Measurements from ENCODE around the gene SYNJ2. TPM values are rescaled to one million over a fixed set of nuclear protein-coding genes. Genes with fewer than 3 reads are reported as not detected.

The SYNJ2 gene
- total RNA-seq, 1 experiment from 2014 or later, result 29.1 TPM

DNA sequence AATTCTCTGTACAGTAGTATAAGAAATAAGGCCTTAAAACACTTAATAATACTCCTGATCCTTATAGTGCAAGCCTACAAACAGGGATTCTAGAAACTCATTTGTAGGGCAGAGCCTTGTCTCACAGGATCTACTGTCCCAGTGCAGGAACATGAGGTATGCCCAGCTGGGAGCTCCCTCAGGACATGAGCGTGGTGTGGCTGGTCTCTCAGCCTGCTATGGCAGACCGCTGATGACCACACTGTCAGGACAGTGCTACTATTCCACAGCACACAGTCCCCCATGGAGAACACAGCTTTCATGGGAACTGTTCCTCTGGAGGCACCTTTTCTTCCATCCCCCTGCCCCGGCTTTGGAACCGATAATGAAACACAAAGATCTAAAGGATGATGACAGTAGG lies 133.4 kb downstream of the SYNJ2 start:
- no peaks in the 10 kb centered on the region for H3K36me3 Mint-ChIP-seq (ENCODE audit: insufficient read depth, unreplicated experiment)
- no peak for DNase-seq
- intact Hi-C loops (cut with micrococcal nuclease; ENCODE audit: unreplicated experiment), result no loop called here
- no TSS peak for BruUV-seq (replicated peaks)
- TF ChIP-seq, protein P1, sequence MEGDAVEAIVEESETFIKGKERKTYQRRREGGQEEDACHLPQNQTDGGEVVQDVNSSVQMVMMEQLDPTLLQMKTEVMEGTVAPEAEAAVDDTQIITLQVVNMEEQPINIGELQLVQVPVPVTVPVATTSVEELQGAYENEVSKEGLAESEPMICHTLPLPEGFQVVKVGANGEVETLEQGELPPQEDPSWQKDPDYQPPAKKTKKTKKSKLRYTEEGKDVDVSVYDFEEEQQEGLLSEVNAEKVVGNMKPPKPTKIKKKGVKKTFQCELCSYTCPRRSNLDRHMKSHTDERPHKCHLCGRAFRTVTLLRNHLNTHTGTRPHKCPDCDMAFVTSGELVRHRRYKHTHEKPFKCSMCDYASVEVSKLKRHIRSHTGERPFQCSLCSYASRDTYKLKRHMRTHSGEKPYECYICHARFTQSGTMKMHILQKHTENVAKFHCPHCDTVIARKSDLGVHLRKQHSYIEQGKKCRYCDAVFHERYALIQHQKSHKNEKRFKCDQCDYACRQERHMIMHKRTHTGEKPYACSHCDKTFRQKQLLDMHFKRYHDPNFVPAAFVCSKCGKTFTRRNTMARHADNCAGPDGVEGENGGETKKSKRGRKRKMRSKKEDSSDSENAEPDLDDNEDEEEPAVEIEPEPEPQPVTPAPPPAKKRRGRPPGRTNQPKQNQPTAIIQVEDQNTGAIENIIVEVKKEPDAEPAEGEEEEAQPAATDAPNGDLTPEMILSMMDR (IDR thresholded peaks at IDR 0.05; ENCODE audit: unreplicated experiment), result no peak
- H3K27ac Mint-ChIP-seq (ENCODE audit: unreplicated experiment), result no peak overlapping the region
- H3K27me3 Mint-ChIP-seq (ENCODE audit: unreplicated experiment), result no peaks in the 10 kb centered on the region
- no peaks in the 10 kb centered on the region for H3K4me1 Mint-ChIP-seq (ENCODE audit: low read depth, unreplicated experiment)
- H3K4me3 Mint-ChIP-seq (ENCODE audit: low read depth, unreplicated experiment), result no peak overlapping the region
- no peaks in the 10 kb centered on the region for H3K9me3 Mint-ChIP-seq (ENCODE audit: low read depth, unreplicated experiment)
- CTCF ChIA-PET, result interaction anchor here (0.5 kb wide), 1 partner anchor 99 kb away, joined by 8 read pairs; no protein-coding TSS in a partner anchor

DNA sequence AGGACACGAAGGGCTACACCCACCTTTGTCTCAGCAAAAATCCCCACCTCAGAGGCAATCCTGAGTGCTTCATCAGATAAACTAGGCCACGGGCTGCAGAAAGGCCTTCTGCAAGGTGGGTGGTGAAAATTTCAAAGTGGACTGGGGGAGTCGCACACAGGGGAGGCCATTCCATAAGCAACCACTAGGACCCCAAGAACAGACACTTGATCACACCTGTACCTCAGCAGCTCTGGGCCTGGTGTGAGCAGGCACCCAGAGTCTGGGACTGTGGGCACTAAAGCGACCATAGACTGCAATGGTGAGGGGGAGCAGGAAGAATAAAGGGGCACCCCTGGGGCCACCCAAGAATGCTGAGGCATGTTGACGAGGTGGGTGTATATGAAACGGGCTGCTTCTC lies 133.8 kb downstream of the SYNJ2 start:
- Mint-ChIP-seq H3K4me3 (ENCODE audit: low read depth, unreplicated experiment) (no peak overlapping the region), H3K27ac (ENCODE audit: unreplicated experiment) (no peak overlapping the region), H3K36me3 (ENCODE audit: insufficient read depth, unreplicated experiment) (no peaks in the 10 kb centered on the region), H3K9me3 (ENCODE audit: low read depth, unreplicated experiment) (no peaks in the 10 kb centered on the region), H3K4me1 (ENCODE audit: low read depth, unreplicated experiment) (no peaks in the 10 kb centered on the region), H3K27me3 (ENCODE audit: unreplicated experiment) (no peaks in the 10 kb centered on the region)
- TF ChIP-seq, protein P1 (IDR thresholded peaks at IDR 0.05; ENCODE audit: unreplicated experiment), result no peak
- intact Hi-C loops (cut with micrococcal nuclease; ENCODE audit: unreplicated experiment), result no loop called here
- no TSS peak for BruUV-seq (replicated peaks)
- CTCF ChIA-PET, result no interaction called here
- DNase-seq, result no peak

DNA sequence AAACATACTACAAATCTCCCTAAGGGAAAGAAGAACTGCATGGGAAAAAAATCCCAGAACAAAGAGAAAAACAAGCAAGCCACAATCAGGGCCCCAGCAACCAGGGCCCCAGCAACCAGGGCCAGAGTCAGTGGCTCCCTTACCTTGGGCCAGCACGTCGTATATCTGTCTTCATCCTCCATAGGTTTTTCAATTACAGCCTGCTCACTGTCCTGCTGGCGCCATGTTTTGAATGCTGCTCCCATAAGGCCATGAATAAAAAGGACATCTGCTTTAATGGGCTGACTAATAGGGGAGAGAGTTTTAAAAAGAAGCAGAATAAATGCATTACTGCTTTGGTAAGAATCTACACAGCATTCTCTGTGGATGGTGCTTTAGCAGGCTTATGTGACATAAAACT lies 137.2 kb downstream of the SYNJ2 start:
- DNase-seq, result no peak
- Mint-ChIP-seq H3K9me3 (ENCODE audit: low read depth, unreplicated experiment) (no peaks in the 10 kb centered on the region), H3K4me1 (ENCODE audit: low read depth, unreplicated experiment) (no peaks in the 10 kb centered on the region), H3K27ac (ENCODE audit: unreplicated experiment) (no peak overlapping the region), H3K36me3 (ENCODE audit: insufficient read depth, unreplicated experiment) (no peaks in the 10 kb centered on the region), H3K27me3 (ENCODE audit: unreplicated experiment) (no peaks in the 10 kb centered on the region), H3K4me3 (ENCODE audit: low read depth, unreplicated experiment) (no peak overlapping the region)
- TF ChIP-seq, protein P1 (IDR thresholded peaks at IDR 0.05; ENCODE audit: unreplicated experiment), result no peak
- intact Hi-C loops (cut with micrococcal nuclease; ENCODE audit: unreplicated experiment), result no loop called here
- no TSS peak for BruUV-seq (replicated peaks)
- CTCF ChIA-PET, result no interaction called here

DNA sequence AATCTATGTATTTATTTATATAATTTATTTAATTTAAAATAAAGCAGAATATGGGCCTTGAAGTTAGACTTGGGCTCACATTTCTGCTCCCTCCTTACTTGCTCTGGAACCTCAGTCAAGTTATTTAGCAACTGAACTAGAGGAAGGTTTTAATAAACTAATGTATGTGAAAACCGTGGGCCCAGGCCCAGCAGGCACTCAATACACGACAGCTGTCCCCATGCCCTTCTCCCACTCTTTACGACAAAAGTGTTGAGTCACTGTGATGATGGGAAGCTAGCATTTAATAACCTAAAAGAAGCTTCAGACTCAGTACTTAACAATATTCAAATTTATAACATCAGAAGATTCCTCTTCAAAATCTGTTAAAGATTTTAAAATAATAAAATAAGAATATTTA lies 139.7 kb downstream of the SYNJ2 start:
- intact Hi-C loops (cut with micrococcal nuclease; ENCODE audit: unreplicated experiment), result no loop called here
- no peaks in the 10 kb centered on the region for H3K27me3 Mint-ChIP-seq (ENCODE audit: unreplicated experiment)
- H3K9me3 Mint-ChIP-seq (ENCODE audit: low read depth, unreplicated experiment), result peaks cover 2% of the 10 kb centered on the region
- TF ChIP-seq, protein P1 (IDR thresholded peaks at IDR 0.05; ENCODE audit: unreplicated experiment), result no peak
- H3K36me3 Mint-ChIP-seq (ENCODE audit: insufficient read depth, unreplicated experiment), result no peaks in the 10 kb centered on the region
- H3K4me1 Mint-ChIP-seq (ENCODE audit: low read depth, unreplicated experiment), result no peaks in the 10 kb centered on the region
- H3K27ac Mint-ChIP-seq (ENCODE audit: unreplicated experiment), result no peak overlapping the region
- no TSS peak for BruUV-seq (replicated peaks)
- H3K4me3 Mint-ChIP-seq (ENCODE audit: low read depth, unreplicated experiment), result no peak overlapping the region
- no peak for DNase-seq
- CTCF ChIA-PET, result no interaction called here

Data from Calu3 (cell line).